ENCODE measurements around the gene NF1. TPM values are rescaled to one million over a fixed set of nuclear protein-coding genes. Genes with fewer than 3 reads are reported as not detected.

Gene NF1
- total RNA-seq, 1 donor, result 67.0 TPM

DNA sequence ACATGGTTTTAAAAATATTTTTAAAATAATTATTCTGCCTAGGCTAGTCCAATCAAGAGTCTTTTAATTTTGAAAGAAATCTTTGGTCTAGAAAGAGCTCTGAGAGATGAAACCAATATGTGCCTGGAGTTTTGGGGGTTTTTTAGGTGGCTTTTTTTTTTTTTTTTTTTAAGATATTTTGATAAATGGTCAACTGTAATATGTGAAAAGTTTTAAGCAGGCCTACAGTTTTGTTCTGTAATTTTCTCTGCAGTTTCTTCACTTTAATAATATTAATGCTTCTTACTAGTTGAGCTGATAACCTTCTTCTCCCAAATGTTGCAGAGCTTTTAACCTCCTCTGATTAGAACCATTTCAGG, 157.2 kb downstream of the NF1 start:
- Histone ChIP-seq H4K20me1 (ENCODE audit: insufficient read depth, low read length) (no peaks in the 10 kb centered on the region), H3K27me3 (ENCODE audit: insufficient read depth, low read length) (no peaks in the 10 kb centered on the region), H2AFZ (ENCODE audit: low read length) (no peak overlapping the region), H3K4me1 (ENCODE audit: insufficient read depth, low read length) (peaks cover 36% of the 10 kb centered on the region), H3K9me3 (ENCODE audit: low read depth, low read length) (no peaks in the 10 kb centered on the region), H3K4me2 (ENCODE audit: insufficient read depth, low read length) (no peak overlapping the region), H3K4me3 (ENCODE audit: insufficient read depth, low read length) (no peak overlapping the region), H3K36me3 (ENCODE audit: insufficient read depth, low read length) (peaks cover 6% of the 10 kb centered on the region), H3K27ac (ENCODE audit: low read depth, low read length) (no peak overlapping the region), H3K79me2 (ENCODE audit: insufficient read depth, low read length) (no peaks in the 10 kb centered on the region)
- DNase-seq (ENCODE audit: insufficient read length, low spot score, missing footprints), result no peak
- TF ChIP-seq, protein P1, sequence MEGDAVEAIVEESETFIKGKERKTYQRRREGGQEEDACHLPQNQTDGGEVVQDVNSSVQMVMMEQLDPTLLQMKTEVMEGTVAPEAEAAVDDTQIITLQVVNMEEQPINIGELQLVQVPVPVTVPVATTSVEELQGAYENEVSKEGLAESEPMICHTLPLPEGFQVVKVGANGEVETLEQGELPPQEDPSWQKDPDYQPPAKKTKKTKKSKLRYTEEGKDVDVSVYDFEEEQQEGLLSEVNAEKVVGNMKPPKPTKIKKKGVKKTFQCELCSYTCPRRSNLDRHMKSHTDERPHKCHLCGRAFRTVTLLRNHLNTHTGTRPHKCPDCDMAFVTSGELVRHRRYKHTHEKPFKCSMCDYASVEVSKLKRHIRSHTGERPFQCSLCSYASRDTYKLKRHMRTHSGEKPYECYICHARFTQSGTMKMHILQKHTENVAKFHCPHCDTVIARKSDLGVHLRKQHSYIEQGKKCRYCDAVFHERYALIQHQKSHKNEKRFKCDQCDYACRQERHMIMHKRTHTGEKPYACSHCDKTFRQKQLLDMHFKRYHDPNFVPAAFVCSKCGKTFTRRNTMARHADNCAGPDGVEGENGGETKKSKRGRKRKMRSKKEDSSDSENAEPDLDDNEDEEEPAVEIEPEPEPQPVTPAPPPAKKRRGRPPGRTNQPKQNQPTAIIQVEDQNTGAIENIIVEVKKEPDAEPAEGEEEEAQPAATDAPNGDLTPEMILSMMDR (IDR thresholded peaks at IDR 0.05; ENCODE audit: extremely low read depth, low read depth, low read length), result no peak

DNA sequence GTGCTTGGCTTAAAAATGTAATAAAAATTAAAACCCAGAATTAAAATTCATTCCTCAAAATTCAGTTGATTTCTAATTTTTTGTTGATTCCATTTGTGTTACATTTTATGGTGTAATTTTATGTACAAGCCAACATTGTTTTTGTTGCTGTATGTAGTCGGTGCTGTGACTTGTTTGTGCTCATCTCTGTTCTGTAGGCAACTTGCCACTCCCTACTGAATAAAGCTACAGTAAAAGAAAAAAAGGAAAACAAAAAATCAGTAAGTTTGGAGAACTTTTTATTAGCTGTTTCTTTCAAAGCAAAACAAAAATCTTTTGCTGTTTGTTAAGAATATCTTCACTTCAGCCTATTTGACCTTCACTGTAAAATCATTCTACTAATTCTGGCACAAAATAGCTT, 158.0 kb downstream of the NF1 start:
- TF ChIP-seq, protein P1 (IDR thresholded peaks at IDR 0.05; ENCODE audit: extremely low read depth, low read depth, low read length), result no peak
- peaks cover under 1% of the 10 kb centered on the region for H3K36me3 ChIP-seq (ENCODE audit: insufficient read depth, low read length)
- no peaks in the 10 kb centered on the region for H4K20me1 ChIP-seq (ENCODE audit: insufficient read depth, low read length)
- H3K4me3 ChIP-seq (ENCODE audit: insufficient read depth, low read length), result no peak overlapping the region
- no peak overlapping the region for H3K4me2 ChIP-seq (ENCODE audit: insufficient read depth, low read length)
- H3K27ac ChIP-seq (ENCODE audit: low read depth, low read length), result no peak overlapping the region
- H2AFZ ChIP-seq (ENCODE audit: low read length), result no peak overlapping the region
- DNase-seq (ENCODE audit: insufficient read length, low spot score, missing footprints), result no peak
- H3K9me3 ChIP-seq (ENCODE audit: low read depth, low read length), result no peaks in the 10 kb centered on the region
- H3K79me2 ChIP-seq (ENCODE audit: insufficient read depth, low read length), result no peaks in the 10 kb centered on the region
- H3K27me3 ChIP-seq (ENCODE audit: insufficient read depth, low read length), result no peaks in the 10 kb centered on the region
- peaks cover 36% of the 10 kb centered on the region for H3K4me1 ChIP-seq (ENCODE audit: insufficient read depth, low read length)

GRCh38 chr17:31254654-31255053, 159.9 kb downstream of the NF1 start:
- Histone ChIP-seq H3K4me1 (ENCODE audit: insufficient read depth, low read length) (peaks cover 22% of the 10 kb centered on the region), H3K9me3 (ENCODE audit: low read depth, low read length) (no peaks in the 10 kb centered on the region), H3K4me2 (ENCODE audit: insufficient read depth, low read length) (no peak overlapping the region), H3K79me2 (ENCODE audit: insufficient read depth, low read length) (no peaks in the 10 kb centered on the region), H4K20me1 (ENCODE audit: insufficient read depth, low read length) (no peaks in the 10 kb centered on the region), H3K27me3 (ENCODE audit: insufficient read depth, low read length) (no peaks in the 10 kb centered on the region), H2AFZ (ENCODE audit: low read length) (no peak overlapping the region), H3K27ac (ENCODE audit: low read depth, low read length) (no peak overlapping the region), H3K4me3 (ENCODE audit: insufficient read depth, low read length) (no peak overlapping the region), H3K36me3 (ENCODE audit: insufficient read depth, low read length) (peaks cover 6% of the 10 kb centered on the region)
- no peak for DNase-seq (ENCODE audit: insufficient read length, low spot score, missing footprints)
- TF ChIP-seq, protein P1 (IDR thresholded peaks at IDR 0.05; ENCODE audit: extremely low read depth, low read depth, low read length), result no peak

DNA sequence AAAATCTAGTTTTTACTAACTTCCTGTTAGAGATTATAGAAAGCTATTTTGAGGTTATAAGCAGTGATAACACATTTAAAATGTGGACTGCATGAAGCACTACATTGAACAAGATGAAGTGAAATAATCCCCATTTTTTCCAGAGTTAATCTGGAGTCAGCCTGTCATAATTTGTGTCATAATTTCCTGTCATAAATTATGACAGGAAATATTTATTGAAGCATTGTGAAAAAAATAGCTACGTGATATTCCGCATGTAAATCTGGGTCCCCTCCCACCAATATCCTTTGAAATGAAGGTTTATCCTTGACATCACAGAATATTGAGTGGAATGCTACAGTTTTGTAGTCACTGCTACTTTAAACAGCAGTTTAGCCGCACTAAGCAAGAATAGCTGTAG, 162.2 kb downstream of the NF1 start:
- Histone ChIP-seq H3K79me2 (ENCODE audit: insufficient read depth, low read length) (no peaks in the 10 kb centered on the region), H2AFZ (ENCODE audit: low read length) (no peak overlapping the region), H3K9me3 (ENCODE audit: low read depth, low read length) (no peaks in the 10 kb centered on the region), H3K4me2 (ENCODE audit: insufficient read depth, low read length) (no peak overlapping the region), H3K36me3 (ENCODE audit: insufficient read depth, low read length) (peaks cover 29% of the 10 kb centered on the region), H3K27ac (ENCODE audit: low read depth, low read length) (no peak overlapping the region), H4K20me1 (ENCODE audit: insufficient read depth, low read length) (no peaks in the 10 kb centered on the region), H3K4me3 (ENCODE audit: insufficient read depth, low read length) (no peak overlapping the region), H3K27me3 (ENCODE audit: insufficient read depth, low read length) (no peaks in the 10 kb centered on the region), H3K4me1 (ENCODE audit: insufficient read depth, low read length) (no peaks in the 10 kb centered on the region)
- no peak for DNase-seq (ENCODE audit: insufficient read length, low spot score, missing footprints)
- TF ChIP-seq, protein P1 (IDR thresholded peaks at IDR 0.05; ENCODE audit: extremely low read depth, low read depth, low read length), result no peak
